ENCODE results near the gene RHOG. TPM values are rescaled to one million over a fixed set of nuclear protein-coding genes. Genes with fewer than 3 reads are reported as not detected.

Gene RHOG
- total RNA-seq, 4 donors from 2014 or later: 10.5 to 46.9 (median 38.1) TPM

DNA sequence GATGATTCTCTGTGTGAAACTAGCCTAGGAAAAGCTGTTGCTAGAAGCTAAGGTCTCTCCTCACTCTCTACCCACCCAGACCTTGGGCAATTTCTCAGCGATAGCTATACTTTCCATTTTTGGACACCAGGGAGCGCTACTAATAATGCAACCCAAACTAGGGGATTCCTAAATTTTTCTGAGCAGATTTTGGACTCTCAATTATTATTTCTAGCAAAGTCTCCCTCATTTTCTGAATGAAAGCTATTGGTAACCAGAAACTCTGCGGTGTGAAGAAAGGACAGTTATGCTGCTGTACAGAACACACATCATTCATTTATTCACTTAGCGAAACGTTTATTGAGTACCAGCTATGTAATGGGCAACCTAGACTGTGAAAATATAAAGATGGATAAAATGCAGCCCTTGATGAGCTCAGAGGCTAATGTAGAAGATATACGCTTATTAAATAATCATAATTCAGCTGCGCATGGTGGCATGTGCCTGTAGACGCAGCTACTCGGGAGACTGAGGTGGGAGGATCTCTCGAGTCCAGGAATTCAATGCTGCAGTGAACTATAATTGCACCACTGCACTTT is 8.6 kb upstream of the RHOG start:
- intact Hi-C loops (cut with DNase I; ENCODE audit: low total_unique reads): loop anchor here (5.0 kb wide), 1 partner anchor 223 kb away; no protein-coding TSS in a partner anchor
- H3K36me3 ChIP-seq: no peaks in the 10 kb centered on the region
- no peaks in the 10 kb centered on the region for H3K27me3 ChIP-seq
- no peak overlapping the region for H3K4me3 ChIP-seq
- H3K4me1 ChIP-seq: no peaks in the 10 kb centered on the region
- H3K27ac ChIP-seq: no peak overlapping the region
- H3K9me3 ChIP-seq: no peaks in the 10 kb centered on the region
- TF ChIP-seq POLR2A (IDR thresholded peaks at IDR 0.05) (no peak), CTCF (IDR thresholded peaks at IDR 0.05) (peak; percentile 52 to 75 (median 68))
- no peak for DNase-seq

GRCh38 chr11:3845670-3846069 is 4.9 kb upstream of the RHOG start:
- H3K27ac ChIP-seq: no peak overlapping the region
- no peak overlapping the region for H3K4me3 ChIP-seq
- no peaks in the 10 kb centered on the region for H3K36me3 ChIP-seq
- H3K27me3 ChIP-seq: no peaks in the 10 kb centered on the region
- TF ChIP-seq CTCF (IDR thresholded peaks at IDR 0.05) (no peak), POLR2A (IDR thresholded peaks at IDR 0.05) (no peak)
- no peaks in the 10 kb centered on the region for H3K9me3 ChIP-seq
- no peaks in the 10 kb centered on the region for H3K4me1 ChIP-seq
- intact Hi-C loops (cut with DNase I; ENCODE audit: low total_unique reads): loop anchor here (5.0 kb wide), 1 partner anchor 227 kb away; no protein-coding TSS in a partner anchor
- no peak for DNase-seq

DNA sequence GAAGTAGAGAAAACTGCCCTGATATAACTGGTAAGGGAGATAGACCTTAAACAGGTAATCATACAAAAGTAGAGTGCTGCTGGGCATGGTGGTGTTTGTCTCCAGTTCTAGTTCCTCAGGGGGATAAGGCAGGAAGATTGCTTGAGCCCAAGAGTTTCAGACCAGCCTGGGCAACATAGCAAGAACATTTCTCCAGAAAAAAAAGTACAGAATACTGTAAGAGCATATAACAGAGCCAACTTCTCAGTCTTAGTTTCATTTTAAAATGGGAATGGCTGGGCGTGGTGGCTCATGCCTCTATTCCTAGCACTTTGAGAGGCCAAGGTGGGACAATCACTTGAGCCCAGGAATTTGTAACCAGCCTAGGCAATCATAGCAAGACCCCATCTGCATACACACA is 4.5 kb upstream of the RHOG start:
- H3K9me3 ChIP-seq: no peaks in the 10 kb centered on the region
- H3K27ac ChIP-seq: no peak overlapping the region
- no peaks in the 10 kb centered on the region for H3K27me3 ChIP-seq
- no peak for TF ChIP-seq CTCF (IDR thresholded peaks at IDR 0.05)
- TF ChIP-seq POLR2A (IDR thresholded peaks at IDR 0.05): no peak
- H3K4me1 ChIP-seq: no peaks in the 10 kb centered on the region
- intact Hi-C loops (cut with DNase I; ENCODE audit: low total_unique reads): loop anchor here (5.0 kb wide), 1 partner anchor 227 kb away; no protein-coding TSS in a partner anchor
- no peaks in the 10 kb centered on the region for H3K36me3 ChIP-seq
- no peak for DNase-seq
- no peak overlapping the region for H3K4me3 ChIP-seq

DNA sequence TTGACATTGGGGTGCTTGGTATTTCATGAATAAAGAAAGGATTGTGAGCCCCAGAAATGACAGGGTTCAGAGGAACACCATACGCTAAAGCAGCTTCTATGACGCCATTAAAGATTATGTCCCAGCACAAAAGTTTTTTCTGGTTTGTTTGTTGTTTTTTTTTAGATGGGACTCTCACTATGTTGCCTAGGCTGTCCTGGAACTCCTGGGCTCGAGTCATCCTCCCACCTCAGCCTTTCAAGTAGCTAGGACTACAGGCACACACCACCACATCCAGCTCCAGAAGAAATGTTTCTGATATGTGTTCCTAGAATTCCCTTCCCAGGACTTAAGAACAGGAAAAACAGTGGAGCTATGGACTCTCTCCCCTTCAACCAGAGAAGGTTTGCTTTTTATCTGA is 2.6 kb upstream of the RHOG start:
- H3K27ac ChIP-seq: no peak overlapping the region
- DNase-seq: no peak
- H3K4me3 ChIP-seq: no peak overlapping the region
- TF ChIP-seq CTCF (IDR thresholded peaks at IDR 0.05): no peak
- TF ChIP-seq POLR2A (IDR thresholded peaks at IDR 0.05): no peak
- intact Hi-C loops (cut with DNase I; ENCODE audit: low total_unique reads): no loop called here
- H3K4me1 ChIP-seq: no peaks in the 10 kb centered on the region
- H3K27me3 ChIP-seq: no peaks in the 10 kb centered on the region
- no peaks in the 10 kb centered on the region for H3K9me3 ChIP-seq
- H3K36me3 ChIP-seq: no peaks in the 10 kb centered on the region

GRCh38 chr11:3841426-3842350 is 929 bp upstream of the RHOG start:
- intact Hi-C loops (cut with DNase I; ENCODE audit: low total_unique reads): loop anchor here (2.0 kb wide), 1 partner anchor 43 kb away; no protein-coding TSS in a partner anchor
- H3K27ac ChIP-seq: peak overlapping the region; percentile 97 to 99
- no peaks in the 10 kb centered on the region for H3K36me3 ChIP-seq
- H3K4me1 ChIP-seq: peaks cover 0 to 9% of the 10 kb centered on the region in 2 donors
- peak; percentile 84 to 88 for DNase-seq
- peak in 1 of 2 donors; percentile 46 for TF ChIP-seq POLR2A (IDR thresholded peaks at IDR 0.05)
- peak; percentile 68 to 91 (median 77) for TF ChIP-seq CTCF (IDR thresholded peaks at IDR 0.05)
- H3K4me3 ChIP-seq: peak overlapping the region; percentile 89 to 96
- no peaks in the 10 kb centered on the region for H3K27me3 ChIP-seq
- H3K9me3 ChIP-seq: no peaks in the 10 kb centered on the region
